DND-41 (cell line): ENCODE data around the gene WLS.

Experiments
- ATAC-seq: fragments of 200-7000 bp; cut with Tn5 transposase; 3 replicates; pipeline ENCODE4 v1.9.1; 2021; ENCODE audit warnings: low read depth; ENCODE audit not compliant: insufficient read depth
- DNase-seq: peaks from one replicate; pipeline ENCODE4 v3.0.0-alpha.2; 2020
- H2AFZ ChIP-seq: 2 replicates; pipeline ENCODE4 v1.6.0; 2012; ENCODE audit warnings: low read depth, low read length
- H3K27ac ChIP-seq: 2 replicates; pipeline ENCODE4 v1.5.1; 2012; ENCODE audit warnings: low read length, inconsistent platforms
- H3K27me3 ChIP-seq: fragments of 200-600 bp; sonication (generic); 2 replicates; pipeline ENCODE4 v1.6.0; 2012; ENCODE audit warnings: low read length, mild to moderate bottlenecking, inconsistent platforms; ENCODE audit not compliant: insufficient read depth, poor library complexity
- H3K36me3 ChIP-seq: 2 replicates; pipeline ENCODE4 v1.5.1; 2012; ENCODE audit warnings: low read length, inconsistent platforms; ENCODE audit not compliant: insufficient read depth
- H3K4me1 ChIP-seq: 2 replicates; pipeline ENCODE4 v1.5.1; 2012; ENCODE audit warnings: mild to moderate bottlenecking, low read length; ENCODE audit not compliant: insufficient read depth
- H3K4me2 ChIP-seq: 2 replicates; pipeline ENCODE4 v1.6.0; 2012; ENCODE audit warnings: mild to moderate bottlenecking, moderate library complexity, low read length, inconsistent platforms; ENCODE audit not compliant: insufficient read depth
- H3K4me3 ChIP-seq, 2 experiments: fragments of 200-600 bp in 1 of 2; shearing (Covaris generic) in 1 of 2; 2 replicates each; pipeline ENCODE4 v1.5.1; 2012 to 2016; ENCODE audit warnings: inconsistent platforms in 2 of 2, low read length in 2 of 2, mild to moderate bottlenecking in 2 of 2, low read depth in 1 of 2, moderate library complexity in 1 of 2
- H3K79me2 ChIP-seq: 2 replicates; pipeline ENCODE4 v1.6.0; 2012; ENCODE audit warnings: low read length, inconsistent platforms; ENCODE audit not compliant: insufficient read depth
- H3K9ac ChIP-seq: 2 replicates; pipeline ENCODE4 v1.6.0; 2012; ENCODE audit warnings: low read depth, mild to moderate bottlenecking, inconsistent platforms, low read length, moderate library complexity
- H3K9me3 ChIP-seq: 2 replicates; pipeline ENCODE4 v1.5.1; 2012; ENCODE audit warnings: low read length, moderate library complexity, mild to moderate bottlenecking, inconsistent platforms; ENCODE audit not compliant: insufficient read depth, severe bottlenecking
- H4K20me1 ChIP-seq: 2 replicates; pipeline ENCODE4 v1.6.0; 2012; ENCODE audit warnings: low read length; ENCODE audit not compliant: insufficient read depth
- CTCF ChIP-seq: IDR thresholded peaks from 2 replicates; pipeline ENCODE4 v1.5.1; 2012; ENCODE audit warnings: borderline replicate concordance, low read length, moderate library complexity, mild to moderate bottlenecking; ENCODE audit not compliant: poor library complexity, severe bottlenecking; ENCODE audit errors: extremely low read depth
- EZH2 ChIP-seq: IDR thresholded peaks from 3 replicates; pipeline ENCODE4 v1.6.1; 2012; ENCODE audit warnings: borderline replicate concordance, low read depth, mild to moderate bottlenecking, moderate library complexity, low read length, inconsistent platforms; ENCODE audit not compliant: severe bottlenecking

Gene WLS

GRCh38 chr1:68221001-68221979 lies 11.0 kb downstream of the WLS start:
- H3K4me2 ChIP-seq = no peak overlapping the region
- H3K27ac ChIP-seq = no peak overlapping the region
- H3K4me1 ChIP-seq = no peaks in the 10 kb centered on the region
- H3K4me3 ChIP-seq = no peak overlapping the region
- no peak overlapping the region for H2AFZ ChIP-seq
- no peaks in the 10 kb centered on the region for H3K9me3 ChIP-seq
- no peak for ATAC-seq
- no peak overlapping the region for H3K9ac ChIP-seq
- DNase-seq = no peak
- no peaks in the 10 kb centered on the region for H4K20me1 ChIP-seq
- TF ChIP-seq CTCF (no peak), EZH2 (no peak)
- no peaks in the 10 kb centered on the region for H3K79me2 ChIP-seq
- no peaks in the 10 kb centered on the region for H3K36me3 ChIP-seq
- no peaks in the 10 kb centered on the region for H3K27me3 ChIP-seq

GRCh38 chr1:68220420-68220819 lies 11.9 kb downstream of the WLS start:
- no peak for DNase-seq
- no peak overlapping the region for H3K4me2 ChIP-seq
- no peaks in the 10 kb centered on the region for H3K36me3 ChIP-seq
- no peak overlapping the region for H3K9ac ChIP-seq
- H2AFZ ChIP-seq = no peak overlapping the region
- no peaks in the 10 kb centered on the region for H3K27me3 ChIP-seq
- no peaks in the 10 kb centered on the region for H3K4me1 ChIP-seq
- TF ChIP-seq CTCF (no peak), EZH2 (no peak)
- H3K79me2 ChIP-seq = no peaks in the 10 kb centered on the region
- no peaks in the 10 kb centered on the region for H4K20me1 ChIP-seq
- no peak overlapping the region for H3K4me3 ChIP-seq
- ATAC-seq = no peak
- H3K27ac ChIP-seq = no peak overlapping the region
- H3K9me3 ChIP-seq = no peaks in the 10 kb centered on the region

GRCh38 chr1:68218490-68218889 lies 13.8 kb downstream of the WLS start:
- DNase-seq (no peak), ATAC-seq (no peak)
- Histone ChIP-seq H3K4me3 (no peak overlapping the region), H4K20me1 (no peaks in the 10 kb centered on the region), H3K4me2 (no peak overlapping the region), H3K9me3 (no peaks in the 10 kb centered on the region), H3K27me3 (no peaks in the 10 kb centered on the region), H3K27ac (no peak overlapping the region), H3K79me2 (no peaks in the 10 kb centered on the region), H3K9ac (no peak overlapping the region), H2AFZ (no peak overlapping the region), H3K4me1 (no peaks in the 10 kb centered on the region), H3K36me3 (no peaks in the 10 kb centered on the region)
- no peak for TF ChIP-seq CTCF
- TF ChIP-seq EZH2 = no peak
